GM12892 (cell line): ENCODE data around the gene DPP4.

Source experiments
- POLR2A ChIP-seq: IDR thresholded peaks from 2 replicates; pipeline ENCODE4 v1.6.1; 2011; ENCODE audit warnings: low read depth, low read length, control low read depth
- POLR2AphosphoS5 ChIP-seq: IDR thresholded peaks from 2 replicates; pipeline ENCODE4 v1.6.1; 2011; ENCODE audit warnings: low read depth, low read length, control low read depth

GRCh38 chr2:162063281-162063680 lies 10.7 kb downstream of the DPP4 start:
- no peak for TF ChIP-seq POLR2A
- no peak for TF ChIP-seq POLR2AphosphoS5
